ENCODE measurements around the gene PTPN1.

Gene PTPN1

DNA sequence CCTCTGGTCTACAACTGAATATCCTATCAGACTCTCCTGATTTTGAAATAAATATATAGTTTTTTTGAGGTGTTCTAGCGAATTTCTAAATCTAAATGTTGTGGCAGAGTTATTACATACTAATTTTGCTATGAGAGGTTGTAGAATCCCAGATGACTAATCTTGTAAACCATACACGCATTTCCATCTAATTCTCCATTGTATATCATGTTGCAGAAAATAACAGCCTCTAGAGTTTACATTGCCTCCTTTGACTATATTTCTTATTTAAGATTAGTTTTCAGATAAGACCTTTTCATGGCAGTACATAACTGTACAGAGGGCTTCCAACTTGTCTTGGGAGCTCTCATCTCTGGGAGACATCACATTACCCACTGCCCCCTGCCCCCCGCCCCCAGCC, 22.9 kb downstream of the PTPN1 start:
- TF ChIP-seq, protein P1, sequence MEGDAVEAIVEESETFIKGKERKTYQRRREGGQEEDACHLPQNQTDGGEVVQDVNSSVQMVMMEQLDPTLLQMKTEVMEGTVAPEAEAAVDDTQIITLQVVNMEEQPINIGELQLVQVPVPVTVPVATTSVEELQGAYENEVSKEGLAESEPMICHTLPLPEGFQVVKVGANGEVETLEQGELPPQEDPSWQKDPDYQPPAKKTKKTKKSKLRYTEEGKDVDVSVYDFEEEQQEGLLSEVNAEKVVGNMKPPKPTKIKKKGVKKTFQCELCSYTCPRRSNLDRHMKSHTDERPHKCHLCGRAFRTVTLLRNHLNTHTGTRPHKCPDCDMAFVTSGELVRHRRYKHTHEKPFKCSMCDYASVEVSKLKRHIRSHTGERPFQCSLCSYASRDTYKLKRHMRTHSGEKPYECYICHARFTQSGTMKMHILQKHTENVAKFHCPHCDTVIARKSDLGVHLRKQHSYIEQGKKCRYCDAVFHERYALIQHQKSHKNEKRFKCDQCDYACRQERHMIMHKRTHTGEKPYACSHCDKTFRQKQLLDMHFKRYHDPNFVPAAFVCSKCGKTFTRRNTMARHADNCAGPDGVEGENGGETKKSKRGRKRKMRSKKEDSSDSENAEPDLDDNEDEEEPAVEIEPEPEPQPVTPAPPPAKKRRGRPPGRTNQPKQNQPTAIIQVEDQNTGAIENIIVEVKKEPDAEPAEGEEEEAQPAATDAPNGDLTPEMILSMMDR (conservative IDR thresholded peaks at IDR 0.05; ENCODE audit: low read length): no peak
- TF ChIP-seq EZH2phosphoT487 (IDR thresholded peaks at IDR 0.05; ENCODE audit: borderline replicate concordance): no peak
- peaks cover 34% of the 10 kb centered on the region for H4K20me1 ChIP-seq (ENCODE audit: insufficient read depth, low read length, poor library complexity, severe bottlenecking)
- H3K79me2 ChIP-seq (ENCODE audit: insufficient read depth, low read length): peaks cover 96% of the 10 kb centered on the region

DNA sequence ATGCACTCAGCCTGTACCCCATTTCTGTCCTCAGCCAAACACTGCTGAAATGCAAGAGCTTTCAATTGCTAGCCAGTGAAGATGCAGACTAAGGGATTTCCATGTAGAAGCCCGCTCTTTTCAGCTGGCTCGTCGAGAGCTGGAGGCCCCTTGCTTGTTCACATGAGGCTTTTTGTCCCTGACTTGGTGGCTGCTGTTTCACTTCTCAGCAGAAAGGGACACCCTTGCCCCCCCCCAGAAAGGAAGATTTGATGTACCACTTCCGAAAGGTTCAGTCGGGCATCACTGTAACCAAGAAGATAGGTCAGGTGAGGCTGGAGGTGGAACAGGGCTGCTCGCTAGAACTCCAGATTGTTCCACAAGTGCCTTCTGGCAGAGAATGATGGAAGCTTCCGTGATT, 23.3 kb downstream of the PTPN1 start:
- Histone ChIP-seq H3K9me2 (replicated peaks; ENCODE audit: low read depth, low read length) (no peaks in the 10 kb centered on the region), H3K27me3 (ENCODE audit: insufficient read depth, low read length, poor library complexity, severe bottlenecking) (no peaks in the 10 kb centered on the region), H3K9me3 (ENCODE audit: insufficient read depth, low read depth, low read length) (no peaks in the 10 kb centered on the region), H3K4me1 (ENCODE audit: insufficient read depth, low read length, poor library complexity, severe bottlenecking) (peaks cover 7% of the 10 kb centered on the region), H3K4me3 (ENCODE audit: low read length, poor library complexity, severe bottlenecking) (no peak overlapping the region), H4K20me1 (ENCODE audit: insufficient read depth, low read length, poor library complexity, severe bottlenecking) (peaks cover 35% of the 10 kb centered on the region), H3K79me2 (ENCODE audit: insufficient read depth, low read length) (peaks cover 97% of the 10 kb centered on the region), H3K36me3 (ENCODE audit: insufficient read depth, low read length) (no peaks in the 10 kb centered on the region), H3K4me2 (ENCODE audit: low read depth, low read length, poor library complexity, severe bottlenecking) (no peak overlapping the region), H3F3A (ENCODE audit: low read depth) (no peaks in the 10 kb centered on the region), H2AFZ (ENCODE audit: low read length) (no peak overlapping the region), H3K9ac (ENCODE audit: low read depth, low read length, poor library complexity, severe bottlenecking) (no peak overlapping the region)
- TF ChIP-seq, protein P1 (conservative IDR thresholded peaks at IDR 0.05; ENCODE audit: low read length): no peak
- TF ChIP-seq EZH2phosphoT487 (IDR thresholded peaks at IDR 0.05; ENCODE audit: borderline replicate concordance): no peak

More for the DNA sequence above, 22.9 kb downstream of the PTPN1 start:
- Histone ChIP-seq H3K27me3 (ENCODE audit: insufficient read depth, low read length, poor library complexity, severe bottlenecking) (no peaks in the 10 kb centered on the region), H3K9me3 (ENCODE audit: insufficient read depth, low read depth, low read length) (no peaks in the 10 kb centered on the region), H3K9me2 (replicated peaks; ENCODE audit: low read depth, low read length) (no peaks in the 10 kb centered on the region), H3K4me2 (ENCODE audit: low read depth, low read length, poor library complexity, severe bottlenecking) (no peak overlapping the region), H3F3A (ENCODE audit: low read depth) (no peaks in the 10 kb centered on the region), H3K4me3 (ENCODE audit: low read length, poor library complexity, severe bottlenecking) (no peak overlapping the region), H3K4me1 (ENCODE audit: insufficient read depth, low read length, poor library complexity, severe bottlenecking) (peaks cover 7% of the 10 kb centered on the region), H3K9ac (ENCODE audit: low read depth, low read length, poor library complexity, severe bottlenecking) (no peak overlapping the region), H2AFZ (ENCODE audit: low read length) (no peak overlapping the region), H3K36me3 (ENCODE audit: insufficient read depth, low read length) (no peaks in the 10 kb centered on the region)

DNA sequence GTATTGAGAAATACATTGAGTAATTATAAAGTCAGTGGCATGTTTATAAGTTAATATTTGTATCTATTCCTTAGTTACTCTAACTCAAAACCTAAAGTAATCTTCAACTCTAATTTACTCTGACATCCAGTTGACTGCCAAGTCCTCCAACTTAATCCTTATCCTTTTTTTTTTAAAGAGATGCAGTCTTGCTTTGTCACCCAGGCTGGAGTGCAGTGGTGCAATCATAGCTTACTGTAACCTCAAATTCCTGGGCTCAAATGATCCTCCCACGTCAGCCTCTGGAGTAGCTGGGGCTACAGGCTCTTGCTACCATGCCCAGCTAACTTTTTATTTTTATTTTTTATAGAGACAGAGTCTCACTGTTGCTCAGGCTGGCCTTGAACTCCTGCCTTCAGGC, 24.4 kb downstream of the PTPN1 start:
- H3K9me3 ChIP-seq (ENCODE audit: insufficient read depth, low read depth, low read length): no peaks in the 10 kb centered on the region
- H2AFZ ChIP-seq (ENCODE audit: low read length): no peak overlapping the region
- peaks cover 96% of the 10 kb centered on the region for H3K79me2 ChIP-seq (ENCODE audit: insufficient read depth, low read length)
- H4K20me1 ChIP-seq (ENCODE audit: insufficient read depth, low read length, poor library complexity, severe bottlenecking): peaks cover 27% of the 10 kb centered on the region
- no peaks in the 10 kb centered on the region for H3K36me3 ChIP-seq (ENCODE audit: insufficient read depth, low read length)
- no peaks in the 10 kb centered on the region for H3K27me3 ChIP-seq (ENCODE audit: insufficient read depth, low read length, poor library complexity, severe bottlenecking)
- TF ChIP-seq, protein P1 (conservative IDR thresholded peaks at IDR 0.05; ENCODE audit: low read length): no peak
- no peak for TF ChIP-seq EZH2phosphoT487 (IDR thresholded peaks at IDR 0.05; ENCODE audit: borderline replicate concordance)
- H3K9me2 ChIP-seq (replicated peaks; ENCODE audit: low read depth, low read length): no peaks in the 10 kb centered on the region
- no peak overlapping the region for H3K4me3 ChIP-seq (ENCODE audit: low read length, poor library complexity, severe bottlenecking)
- H3K4me1 ChIP-seq (ENCODE audit: insufficient read depth, low read length, poor library complexity, severe bottlenecking): peaks cover 4% of the 10 kb centered on the region
- H3K9ac ChIP-seq (ENCODE audit: low read depth, low read length, poor library complexity, severe bottlenecking): no peak overlapping the region
- no peak overlapping the region for H3K4me2 ChIP-seq (ENCODE audit: low read depth, low read length, poor library complexity, severe bottlenecking)
- H3F3A ChIP-seq (ENCODE audit: low read depth): no peaks in the 10 kb centered on the region
